Subcutaneous adipose tissue (tissue), 4 donors: ENCODE measurements around the gene BCKDHB. TPM values are rescaled to one million over a fixed set of nuclear protein-coding genes. Genes with fewer than 3 reads are reported as not detected.

Experiments used
- total RNA-seq, 4 donors: library from RNA; depleted of rRNA; stranded (reverse); fragments of >200 nt; gene quantifications; one replicate each; pipeline ENCODE4 v1.1.0, GENCODE V29; 2016
- TF ChIP-seq, protein P1 (sequence below): fragments of 450-650 bp; IDR thresholded peaks from one replicate; pipeline ENCODE4 v1.5.1; 2016; ENCODE audit warnings: low read depth, mild to moderate bottlenecking, control low read depth, antibody characterized with exemption, moderate library complexity

Gene BCKDHB
- total RNA-seq, 4 donors from 2014 or later = 15.5 to 41.3 (median 24.2) TPM

- TF ChIP-seq, protein P1, sequence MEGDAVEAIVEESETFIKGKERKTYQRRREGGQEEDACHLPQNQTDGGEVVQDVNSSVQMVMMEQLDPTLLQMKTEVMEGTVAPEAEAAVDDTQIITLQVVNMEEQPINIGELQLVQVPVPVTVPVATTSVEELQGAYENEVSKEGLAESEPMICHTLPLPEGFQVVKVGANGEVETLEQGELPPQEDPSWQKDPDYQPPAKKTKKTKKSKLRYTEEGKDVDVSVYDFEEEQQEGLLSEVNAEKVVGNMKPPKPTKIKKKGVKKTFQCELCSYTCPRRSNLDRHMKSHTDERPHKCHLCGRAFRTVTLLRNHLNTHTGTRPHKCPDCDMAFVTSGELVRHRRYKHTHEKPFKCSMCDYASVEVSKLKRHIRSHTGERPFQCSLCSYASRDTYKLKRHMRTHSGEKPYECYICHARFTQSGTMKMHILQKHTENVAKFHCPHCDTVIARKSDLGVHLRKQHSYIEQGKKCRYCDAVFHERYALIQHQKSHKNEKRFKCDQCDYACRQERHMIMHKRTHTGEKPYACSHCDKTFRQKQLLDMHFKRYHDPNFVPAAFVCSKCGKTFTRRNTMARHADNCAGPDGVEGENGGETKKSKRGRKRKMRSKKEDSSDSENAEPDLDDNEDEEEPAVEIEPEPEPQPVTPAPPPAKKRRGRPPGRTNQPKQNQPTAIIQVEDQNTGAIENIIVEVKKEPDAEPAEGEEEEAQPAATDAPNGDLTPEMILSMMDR = no peak
These were observed 224.5 kb downstream of the BCKDHB start for GRCh38 chr6:80330961-80331360.

GRCh38 chr6:80331522-80331921, 225.1 kb downstream of the BCKDHB start:
- TF ChIP-seq, protein P1 = no peak

GRCh38 chr6:80331974-80332373, 225.5 kb downstream of the BCKDHB start:
- TF ChIP-seq, protein P1 = no peak

- TF ChIP-seq, protein P1 = no peak
These were observed 226.9 kb downstream of the BCKDHB start for GRCh38 chr6:80333342-80333741.

DNA sequence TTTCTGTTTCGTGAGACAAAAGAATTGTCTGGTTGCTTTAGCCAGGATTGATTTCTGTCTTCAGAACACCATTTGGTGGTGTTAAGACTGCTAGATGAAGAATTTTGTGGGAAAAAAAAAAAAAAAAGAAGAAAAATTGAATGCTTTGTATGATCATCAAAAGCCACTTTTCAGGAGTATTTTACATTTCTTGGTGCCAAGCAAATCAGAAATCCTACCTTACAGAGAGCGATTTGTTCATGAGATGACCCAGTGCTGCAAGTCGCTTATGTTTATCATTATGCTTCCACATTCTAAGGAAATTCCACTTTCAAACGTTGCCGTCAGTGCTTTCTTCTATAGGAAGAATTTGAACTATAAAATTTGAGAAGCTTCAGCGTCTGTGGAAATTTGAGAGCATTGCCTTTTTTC, 228.7 kb downstream of the BCKDHB start:
- TF ChIP-seq, protein P1 = no peak

GRCh38 chr6:80336911-80337310, 230.4 kb downstream of the BCKDHB start:
- TF ChIP-seq, protein P1 = no peak

DNA sequence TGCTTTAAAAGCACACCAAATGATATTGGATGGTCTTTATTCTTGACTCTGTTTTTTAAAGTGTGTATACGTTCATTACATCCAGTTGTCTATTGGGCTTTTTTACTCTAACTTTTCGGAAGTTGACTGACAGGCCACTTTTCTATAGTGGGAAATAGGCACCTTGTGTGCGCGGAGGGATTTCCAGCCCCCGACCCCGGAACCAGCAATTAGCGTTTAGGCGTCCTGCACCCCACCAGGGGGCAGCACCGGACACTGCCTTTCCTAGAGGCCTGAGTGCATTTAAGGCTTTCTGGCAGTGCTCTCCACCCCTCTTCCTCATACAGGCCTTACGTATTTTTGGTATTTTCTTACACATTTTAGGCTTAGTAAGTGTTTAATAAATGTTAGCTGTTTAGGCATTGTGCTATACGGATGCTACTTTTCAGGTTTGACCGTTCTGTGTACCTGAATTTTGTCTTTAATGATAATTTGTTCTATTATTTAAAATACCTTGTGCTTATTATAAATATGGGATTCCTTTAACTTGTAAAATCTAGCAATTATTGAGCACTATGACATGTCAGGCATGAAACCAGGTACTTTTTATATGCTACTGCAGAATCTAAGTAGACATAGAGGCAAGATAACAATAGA, 231.8 kb downstream of the BCKDHB start:
- TF ChIP-seq, protein P1 = no peak
